Stimulated activated CD8-positive, alpha-beta memory T cell treated with anti-CD3 and anti-CD28 coated beads, Interleukin-15, amount 100 ng/mL, for 4 hours (primary cell): ENCODE data around the gene M1AP.
A peak's percentile ranks its signal among the peaks of the same experiment; 100 is the strongest.

ENCODE experiments used
- DNase-seq, 2 donors: peaks; one replicate each; pipeline ENCODE4 v3.0.0-alpha.2; 2020; ENCODE audit warnings: low read depth in 2 of 2

The M1AP gene

GRCh38 chr2:74597410-74597809, 50.7 kb downstream of the M1AP start:
- DNase-seq = no peak

- DNase-seq = no peak
Observed at GRCh38 chr2:74596584-74596983, 51.5 kb downstream of the M1AP start.

GRCh38 chr2:74593826-74594772, 54.0 kb downstream of the M1AP start:
- DNase-seq = no peak

GRCh38 chr2:74588664-74589063, 59.5 kb downstream of the M1AP start:
- DNase-seq = no peak

- DNase-seq = peak in 1 of 2 donors; percentile 31
Observed at GRCh38 chr2:74587664-74588277, 60.4 kb downstream of the M1AP start.

- DNase-seq = no peak
Observed at GRCh38 chr2:74585406-74586185, 62.5 kb downstream of the M1AP start.

- no peak for DNase-seq
Observed at GRCh38 chr2:74584088-74584645, 64.0 kb downstream of the M1AP start.

GRCh38 chr2:74583504-74583903, 64.6 kb downstream of the M1AP start:
- no peak for DNase-seq

GRCh38 chr2:74582184-74582583, 65.9 kb downstream of the M1AP start:
- no peak for DNase-seq

- no peak for DNase-seq
Observed at GRCh38 chr2:74581463-74581862, 66.7 kb downstream of the M1AP start.

GRCh38 chr2:74578408-74578807, 69.7 kb downstream of the M1AP start:
- no peak for DNase-seq

GRCh38 chr2:74577448-74577847, 70.7 kb downstream of the M1AP start:
- DNase-seq = no peak

GRCh38 chr2:74576863-74577229, 71.3 kb downstream of the M1AP start:
- no peak for DNase-seq

- DNase-seq = no peak
Observed at GRCh38 chr2:74576211-74576862, 71.8 kb downstream of the M1AP start.

GRCh38 chr2:74575320-74575719, 72.8 kb downstream of the M1AP start:
- DNase-seq = no peak

GRCh38 chr2:74573747-74574562, 74.2 kb downstream of the M1AP start:
- DNase-seq = no peak

GRCh38 chr2:74572178-74572925, 75.8 kb downstream of the M1AP start:
- no peak for DNase-seq

- DNase-seq = no peak
Observed at GRCh38 chr2:74571058-74571457, 77.1 kb downstream of the M1AP start.

GRCh38 chr2:74569686-74570085, 78.4 kb downstream of the M1AP start:
- no peak for DNase-seq

GRCh38 chr2:74567881-74568280, 80.2 kb downstream of the M1AP start:
- DNase-seq = no peak
